Fibroblast of skin of left quadriceps (primary cell): ENCODE measurements around the gene NUDT16L1.

Source experiments
- DNase-seq, 2 experiments: peaks; one replicate each; pipeline ENCODE4 v3.0.0-alpha.2; 2013; ENCODE audit warnings: low read depth in 2 of 2

NUDT16L1 gene

DNA sequence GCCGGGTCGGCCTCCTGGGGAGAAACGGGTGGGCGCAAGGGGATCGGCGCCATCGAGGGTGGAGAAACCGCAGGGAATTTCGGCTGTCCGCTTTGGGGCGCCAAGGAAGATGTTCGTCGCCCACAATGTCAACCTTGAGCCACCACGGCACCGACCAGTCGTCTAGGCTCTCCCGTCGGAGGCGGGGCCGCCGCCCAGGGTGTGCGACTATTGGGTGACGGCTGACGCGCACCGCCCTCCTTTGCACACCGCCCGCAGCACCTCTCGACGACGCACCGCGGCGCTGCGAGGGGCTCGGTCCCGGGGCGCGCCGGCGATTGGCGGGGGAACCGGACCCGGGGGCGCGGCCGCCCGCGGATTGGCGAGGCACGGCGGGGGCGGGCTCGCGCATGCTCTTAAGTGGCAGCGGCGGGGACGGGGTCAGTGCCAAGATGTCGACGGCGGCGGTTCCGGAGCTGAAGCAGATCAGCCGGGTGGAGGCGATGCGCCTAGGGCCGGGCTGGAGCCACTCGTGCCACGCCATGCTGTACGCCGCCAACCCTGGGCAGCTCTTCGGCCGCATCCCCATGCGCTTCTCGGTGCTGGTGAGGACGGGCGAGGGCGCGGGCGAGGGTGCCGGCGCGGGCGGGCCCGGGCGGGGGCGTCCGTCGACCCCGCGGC lies at the start of gene NUDT16L1:
TSS of gene NUDT16L1 (plus strand) at position 267 of the 660 bp plus-strand sequence. CDS start at position 432, 165 bp downstream.
- peak; percentile 89 to 90 for DNase-seq

DNA sequence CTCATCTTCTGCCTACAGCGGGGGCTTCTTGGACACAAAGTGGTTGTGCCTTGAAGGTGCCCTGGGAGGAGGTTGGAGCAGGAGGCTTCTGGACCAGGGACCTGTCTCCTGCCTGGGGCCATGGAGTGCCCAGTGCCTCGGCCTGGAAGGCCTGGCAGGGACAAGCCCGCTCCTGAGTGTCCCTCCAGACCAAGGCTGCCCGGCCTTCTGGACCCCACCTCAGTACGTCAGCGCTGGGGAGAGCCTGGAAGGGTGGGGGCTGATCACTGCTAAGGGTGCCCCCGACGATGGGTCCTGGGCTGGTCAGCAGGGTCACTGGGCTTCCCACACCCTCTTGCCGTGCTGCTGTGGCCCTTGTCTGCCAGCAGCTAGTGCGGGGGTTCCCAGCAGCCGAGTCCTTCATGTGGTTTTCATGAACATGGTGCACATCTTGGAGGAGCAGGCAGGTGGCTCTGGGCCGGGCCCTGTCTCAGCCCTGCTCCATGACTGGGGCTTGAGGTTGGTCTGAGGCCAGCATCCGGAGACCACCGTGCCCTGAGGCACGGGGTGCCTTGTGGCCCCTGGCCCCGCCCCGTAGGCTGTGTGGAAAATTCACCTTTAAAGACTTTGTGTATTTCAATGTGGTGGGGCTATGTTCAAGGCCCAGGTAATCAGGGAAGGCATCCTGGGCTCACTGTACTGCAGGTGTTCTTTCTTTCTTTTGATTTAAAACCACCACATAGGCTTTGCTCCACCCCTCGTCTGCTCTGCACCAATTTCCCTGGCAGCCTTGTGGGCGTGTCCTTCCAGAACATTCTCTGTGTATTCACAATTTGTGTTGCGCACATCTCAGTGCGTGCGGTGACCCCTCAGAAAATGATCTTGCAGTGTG lies 46.4 kb upstream of the NUDT16L1 start:
- no peak for DNase-seq

DNA sequence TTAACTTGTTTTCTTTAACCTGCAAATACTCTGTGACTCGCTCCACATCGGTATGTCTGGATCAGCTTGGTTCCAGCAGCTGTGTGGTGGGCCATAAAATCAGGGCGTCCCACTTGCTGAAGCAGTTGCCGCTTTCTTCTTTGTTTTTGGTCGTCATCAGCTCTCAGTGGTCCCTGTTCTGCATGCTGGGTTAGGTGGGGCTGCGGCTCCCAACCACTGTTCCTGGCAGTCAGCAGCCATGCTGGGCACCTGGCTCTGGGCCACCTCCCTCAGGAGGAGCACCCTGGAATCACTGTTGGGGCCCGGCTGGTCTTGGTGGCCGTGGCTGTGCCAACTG lies 45.8 kb upstream of the NUDT16L1 start:
- no peak for DNase-seq

DNA sequence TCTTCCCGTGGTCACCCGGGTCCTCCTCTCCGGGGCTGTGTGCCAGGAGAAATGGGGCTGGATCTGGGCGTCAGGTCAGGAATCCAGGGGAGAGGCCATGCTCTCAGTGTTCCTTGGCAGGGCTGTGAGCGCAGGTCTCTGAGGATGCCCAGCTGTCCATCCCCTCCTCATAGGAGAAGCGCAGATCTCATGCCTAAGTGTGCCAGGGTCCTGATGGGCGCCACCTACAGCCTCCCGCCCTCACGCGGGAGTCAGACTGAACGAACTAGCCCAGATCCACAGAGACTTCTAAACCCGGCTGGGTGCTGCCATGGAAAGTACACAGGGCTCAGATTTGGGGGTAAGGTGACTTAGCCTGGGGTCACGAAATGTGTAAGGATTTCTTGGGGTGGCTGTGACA lies 44.4 kb upstream of the NUDT16L1 start:
- DNase-seq, result no peak

DNA sequence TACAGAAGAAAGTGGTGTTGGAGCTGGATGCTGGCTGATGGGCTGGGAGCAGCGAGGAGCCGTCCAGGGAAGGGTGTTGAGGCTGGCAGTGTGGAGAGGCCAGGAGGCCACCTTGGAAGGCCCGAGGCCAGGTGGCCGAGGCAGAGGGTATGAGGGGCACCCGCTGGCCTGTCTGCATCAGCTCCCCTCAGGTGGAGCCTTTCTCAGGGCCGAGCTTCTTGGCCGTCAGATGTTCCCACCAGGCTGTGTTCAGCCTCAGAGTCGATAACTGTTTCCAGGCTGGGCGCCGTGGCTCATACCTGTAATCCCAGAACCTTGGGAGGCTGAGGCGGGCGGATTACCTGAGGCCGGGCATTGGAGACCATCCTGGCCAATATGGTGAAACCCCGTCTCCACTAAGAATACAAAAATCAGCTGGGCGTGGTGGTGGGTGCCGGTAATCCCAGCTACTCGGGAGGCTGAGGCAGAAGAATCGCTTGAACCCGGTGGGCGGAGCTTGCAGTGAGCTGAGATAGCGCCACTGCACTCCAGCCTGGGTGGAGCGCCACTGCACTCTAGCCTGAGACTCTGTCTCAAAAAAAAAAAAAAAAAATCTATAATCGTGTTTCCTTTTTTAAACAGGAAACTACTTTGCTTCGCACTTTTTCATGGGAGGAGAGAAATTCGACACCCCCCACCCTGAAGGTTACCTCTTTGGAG lies 43.5 kb upstream of the NUDT16L1 start:
- no peak for DNase-seq

DNA sequence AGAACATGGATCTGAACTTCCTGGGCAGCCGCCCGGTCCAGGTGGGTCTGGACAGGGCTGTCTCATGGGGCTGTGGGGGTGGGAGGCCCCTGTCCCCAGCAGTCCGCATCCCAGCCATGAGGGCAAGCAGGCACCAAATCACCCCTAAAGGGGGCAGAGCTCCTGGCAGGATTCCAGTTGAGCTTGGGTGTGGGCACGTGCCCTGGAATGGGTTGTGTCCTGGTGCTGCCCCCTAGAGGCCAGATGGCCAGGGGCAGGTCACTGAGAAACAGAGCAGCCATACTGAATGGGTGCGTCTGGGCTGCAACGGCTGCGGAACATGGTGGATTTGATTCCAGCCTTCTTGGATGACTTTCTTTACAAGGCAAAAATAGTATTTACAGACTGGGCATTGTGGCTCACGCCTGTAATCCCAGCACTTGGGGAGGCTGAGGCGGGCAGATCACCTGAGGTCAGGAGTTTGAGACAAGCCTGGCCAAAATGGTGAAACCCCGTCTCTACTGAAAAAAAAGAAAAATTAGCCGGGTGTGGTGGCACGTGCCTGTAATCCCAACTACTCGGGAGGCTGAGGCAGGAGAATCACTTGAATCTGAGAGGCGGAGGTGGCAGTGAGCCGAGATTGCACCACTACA lies 42.8 kb upstream of the NUDT16L1 start:
- peak in 1 of 2 experiments; percentile 14 for DNase-seq

DNA sequence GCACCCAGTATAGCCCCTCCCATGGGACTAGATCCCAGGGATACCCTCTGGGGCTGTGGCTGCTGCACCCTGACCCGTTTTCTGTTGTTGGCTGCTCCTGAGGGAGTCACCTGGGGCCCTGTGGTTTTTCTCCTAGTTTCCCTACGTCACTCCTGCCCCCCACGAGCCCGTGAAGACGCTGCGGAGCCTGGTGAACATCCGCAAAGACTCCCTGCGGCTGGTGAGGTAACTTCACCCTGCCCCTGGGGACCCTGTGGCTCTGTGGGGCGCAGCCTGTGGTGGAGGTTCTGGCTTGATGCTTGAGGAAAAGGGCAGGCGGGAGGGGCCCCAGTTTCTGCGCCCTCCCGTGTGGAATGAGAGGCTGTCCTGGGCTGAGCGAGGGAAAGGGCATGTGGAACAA lies 41.5 kb upstream of the NUDT16L1 start:
- DNase-seq, result no peak

DNA sequence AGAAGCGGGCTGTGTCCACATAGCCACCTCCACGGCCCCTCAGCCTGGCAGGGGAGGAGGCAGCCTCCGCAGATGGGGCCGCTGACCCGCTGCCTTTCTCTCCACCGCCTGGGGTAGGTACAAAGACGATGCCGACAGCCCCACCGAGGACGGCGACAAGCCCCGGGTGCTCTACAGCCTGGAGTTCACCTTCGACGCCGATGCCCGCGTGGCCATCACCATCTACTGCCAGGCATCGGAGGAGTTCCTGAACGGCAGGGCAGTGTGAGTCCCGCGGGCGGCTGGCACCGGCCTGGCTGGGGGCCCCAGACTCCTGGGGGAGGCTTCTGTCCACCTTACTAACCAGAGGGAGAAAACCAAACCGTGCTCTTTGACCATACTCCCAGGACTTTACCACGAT lies 40.8 kb upstream of the NUDT16L1 start:
- no peak for DNase-seq

DNA sequence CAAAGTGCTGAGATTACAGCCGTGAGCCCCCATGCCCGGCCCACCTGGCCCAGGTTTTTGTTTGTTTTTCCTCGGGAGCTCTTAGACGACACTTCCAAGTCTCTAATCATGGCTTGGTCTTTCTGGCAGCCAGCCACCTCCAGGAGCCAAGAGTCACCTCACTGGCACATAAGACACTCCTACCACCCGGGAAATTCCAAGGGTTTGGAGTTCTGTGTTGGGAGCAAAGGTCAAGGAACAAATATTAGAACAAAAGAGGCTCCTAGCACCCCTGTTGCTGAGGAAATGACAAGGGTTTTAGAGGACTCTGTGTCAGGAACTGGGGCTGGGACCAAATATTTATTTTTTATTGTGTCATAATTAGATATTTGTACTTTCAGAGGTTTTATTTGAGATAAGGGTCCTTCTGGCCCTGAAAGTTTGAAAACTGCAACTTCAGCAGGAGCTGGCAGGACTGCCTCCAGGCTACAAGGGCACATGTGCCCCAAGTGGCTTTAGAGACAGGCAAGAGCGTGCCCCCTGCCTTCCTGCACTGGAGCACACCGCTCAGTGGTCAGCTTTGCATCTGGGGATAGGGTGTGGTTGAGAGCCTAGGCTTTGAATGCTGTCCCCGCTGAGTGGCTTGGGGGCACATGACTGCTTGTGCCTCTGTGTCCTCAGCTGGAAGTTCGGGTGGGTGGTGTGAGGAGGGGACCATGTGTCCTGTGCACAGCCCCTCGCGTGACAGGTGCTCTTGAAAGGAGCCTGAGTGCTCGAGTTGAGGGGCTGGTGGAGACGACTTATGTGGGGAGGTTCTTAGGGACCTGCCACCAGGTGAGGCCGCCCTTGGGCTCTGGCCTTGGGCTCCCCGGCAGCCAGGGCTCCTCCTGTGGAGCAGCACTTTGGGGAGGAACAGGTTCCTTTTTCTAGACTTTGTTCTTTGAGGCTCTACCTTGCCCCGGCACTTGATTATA lies 39.1 kb upstream of the NUDT16L1 start:
- no peak for DNase-seq

DNA sequence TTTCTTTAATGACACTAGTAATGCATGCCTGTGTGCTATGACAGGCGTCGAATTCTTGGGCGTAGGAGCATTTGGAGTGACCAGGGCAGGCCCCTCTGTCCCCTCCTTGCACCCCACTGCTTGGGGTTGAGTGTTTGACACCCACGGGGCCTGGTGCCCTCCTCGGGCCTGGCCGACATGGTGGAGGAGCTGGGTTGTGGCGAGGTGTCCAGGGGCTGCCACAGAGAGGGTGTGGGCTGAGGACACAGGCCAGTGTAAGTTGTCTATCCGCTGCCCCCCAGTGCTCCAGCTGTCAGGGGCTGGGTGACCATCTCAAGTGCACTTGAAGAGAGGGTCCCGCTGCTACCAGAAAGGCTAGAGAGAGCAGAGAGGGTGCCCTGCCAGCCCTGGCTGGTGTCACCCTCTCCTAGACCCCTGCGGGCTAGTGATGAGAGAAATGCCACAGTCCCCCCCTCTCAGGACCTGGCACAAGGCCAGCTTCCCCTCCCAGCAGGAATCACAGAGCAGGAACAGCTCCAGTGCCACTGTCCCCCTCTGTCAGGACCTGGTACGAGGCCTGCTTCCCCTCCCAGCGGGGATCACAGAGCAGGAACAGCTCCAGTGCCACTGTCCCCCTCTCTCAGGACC lies 38.3 kb upstream of the NUDT16L1 start:
- DNase-seq, result no peak

DNA sequence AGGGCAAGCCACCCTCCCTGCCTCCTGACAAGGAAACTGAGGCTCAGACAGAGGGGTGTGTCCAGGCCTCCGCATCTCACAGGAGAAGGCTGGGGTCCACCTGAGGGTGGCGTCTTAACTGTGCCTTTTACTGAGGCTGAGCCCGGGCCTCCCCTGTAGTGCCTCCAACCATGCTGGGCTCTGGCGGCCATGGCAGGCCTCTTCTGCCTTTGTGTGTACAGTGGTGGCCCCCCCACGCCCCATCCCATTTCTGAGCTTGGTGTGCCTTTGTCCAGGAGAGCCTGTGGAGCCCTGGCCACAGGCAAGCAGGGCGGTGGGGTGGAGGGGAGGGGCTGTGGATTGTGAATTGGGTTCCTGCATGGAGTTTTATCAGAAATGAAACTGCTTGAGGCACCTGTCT lies 37.6 kb upstream of the NUDT16L1 start:
- no peak for DNase-seq

DNA sequence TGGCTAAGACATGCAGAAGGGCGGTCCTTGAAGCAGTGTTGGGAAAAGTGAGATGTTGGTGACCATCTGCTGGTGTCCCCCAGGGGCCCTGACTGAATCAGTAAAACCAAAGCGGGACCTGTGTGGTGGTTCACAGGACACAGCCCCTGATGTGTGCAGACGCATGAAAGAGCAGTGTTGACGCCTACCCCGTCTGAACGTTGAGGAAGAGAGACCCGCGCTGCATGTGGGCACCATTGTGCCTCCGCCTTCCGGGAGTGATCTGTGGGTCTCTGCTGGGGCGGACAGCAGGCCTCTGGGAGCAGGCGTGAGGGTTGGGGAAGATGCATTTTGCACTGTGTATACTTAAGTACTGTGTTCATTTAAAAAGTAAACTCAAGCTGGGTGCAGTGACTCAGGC lies 37.1 kb upstream of the NUDT16L1 start:
- no peak for DNase-seq

DNA sequence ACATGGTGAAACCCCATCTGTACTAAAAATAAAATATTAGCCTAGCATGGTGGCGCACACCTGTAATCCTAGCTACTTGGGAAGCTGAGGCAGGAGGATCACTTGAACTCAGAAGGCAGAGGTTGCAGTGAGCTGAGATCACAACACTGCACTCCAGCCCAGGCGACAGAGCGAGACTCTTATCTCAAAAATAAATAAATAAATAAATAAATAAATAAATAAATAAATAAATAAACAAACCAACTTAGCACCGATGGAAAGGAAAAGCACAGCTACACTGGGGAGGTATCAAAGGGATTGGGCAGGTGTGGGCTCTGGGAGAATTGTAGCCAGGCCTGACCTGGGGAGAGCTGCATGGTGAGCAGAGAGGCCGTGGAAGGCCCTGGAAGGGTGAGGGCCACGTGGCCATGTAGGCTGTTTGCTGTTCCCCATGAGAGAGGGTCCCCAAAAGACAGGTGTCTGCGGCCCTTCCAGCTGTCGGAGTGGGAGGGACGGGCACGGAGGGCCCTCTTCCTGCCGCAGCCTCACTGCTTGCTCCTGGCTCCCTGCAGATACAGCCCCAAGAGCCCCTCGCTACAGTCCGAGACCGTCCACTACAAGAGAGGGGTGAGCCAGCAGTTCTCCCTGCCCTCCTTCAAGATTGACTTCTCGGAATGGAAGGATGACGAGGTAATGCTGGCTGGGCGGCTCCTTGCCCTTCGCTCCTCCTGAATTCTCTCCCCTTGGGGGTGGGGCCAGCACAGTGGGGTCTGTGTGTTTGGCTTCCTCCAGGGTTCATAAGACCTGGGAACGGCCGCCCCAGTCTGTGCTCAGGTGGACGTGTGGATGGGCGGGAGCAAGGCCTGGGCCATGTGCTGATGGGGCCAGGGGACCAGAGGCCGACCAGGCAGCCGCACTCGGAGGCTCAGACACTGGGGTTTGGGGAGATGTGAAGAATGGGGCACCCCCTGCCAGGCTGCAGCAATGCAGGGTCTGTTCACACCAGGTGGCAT lies 36.4 kb upstream of the NUDT16L1 start:
- DNase-seq, result no peak

DNA sequence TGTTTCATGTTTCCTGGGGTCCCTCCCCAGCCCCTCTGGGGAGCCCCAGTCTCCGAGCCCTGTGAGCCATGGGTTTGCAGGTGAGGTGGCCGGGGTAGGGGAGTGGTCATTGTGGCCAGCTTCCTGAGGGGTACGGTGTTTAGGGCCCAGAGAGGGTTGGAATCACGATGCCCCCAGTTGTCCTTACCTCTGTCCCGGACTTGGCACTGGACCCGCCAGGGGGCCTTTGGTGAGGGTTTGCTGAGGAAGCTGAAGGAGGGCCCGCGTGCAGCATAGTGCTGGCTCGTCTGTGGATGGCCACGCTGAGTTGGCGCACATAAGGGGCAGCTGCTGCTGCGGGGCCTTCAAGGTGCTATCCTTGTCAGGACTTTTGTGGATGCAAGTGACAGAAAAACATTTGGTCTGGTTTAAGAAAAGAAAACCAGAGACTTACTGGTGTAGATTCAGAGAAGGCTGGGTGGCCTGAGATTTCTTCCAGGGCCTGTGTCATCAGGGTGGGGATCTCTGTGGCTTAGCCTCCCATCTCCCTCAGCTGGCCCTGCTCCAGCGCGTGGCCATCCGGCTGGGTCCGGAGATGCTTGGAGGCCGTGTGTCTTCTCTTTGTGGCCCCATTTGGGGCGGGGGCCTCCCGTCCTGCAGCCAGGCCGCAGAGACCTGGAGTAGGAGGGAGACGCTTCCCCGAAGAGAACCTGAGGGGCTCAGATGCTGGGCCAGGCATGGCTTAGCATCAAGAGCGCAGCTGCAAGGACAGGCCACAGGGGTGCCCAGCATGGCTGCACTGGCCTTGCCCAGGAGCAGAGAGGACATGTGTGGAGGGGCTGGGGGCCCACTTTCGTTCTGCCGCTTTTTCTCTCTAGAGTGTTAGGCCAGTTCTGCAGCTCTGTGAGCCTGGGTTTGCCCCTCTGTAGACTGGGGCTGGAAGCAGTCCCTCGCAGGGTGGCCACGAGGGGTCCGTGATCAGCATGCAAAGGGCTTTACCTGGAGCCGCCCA lies 33.7 kb upstream of the NUDT16L1 start:
- no peak for DNase-seq

DNA sequence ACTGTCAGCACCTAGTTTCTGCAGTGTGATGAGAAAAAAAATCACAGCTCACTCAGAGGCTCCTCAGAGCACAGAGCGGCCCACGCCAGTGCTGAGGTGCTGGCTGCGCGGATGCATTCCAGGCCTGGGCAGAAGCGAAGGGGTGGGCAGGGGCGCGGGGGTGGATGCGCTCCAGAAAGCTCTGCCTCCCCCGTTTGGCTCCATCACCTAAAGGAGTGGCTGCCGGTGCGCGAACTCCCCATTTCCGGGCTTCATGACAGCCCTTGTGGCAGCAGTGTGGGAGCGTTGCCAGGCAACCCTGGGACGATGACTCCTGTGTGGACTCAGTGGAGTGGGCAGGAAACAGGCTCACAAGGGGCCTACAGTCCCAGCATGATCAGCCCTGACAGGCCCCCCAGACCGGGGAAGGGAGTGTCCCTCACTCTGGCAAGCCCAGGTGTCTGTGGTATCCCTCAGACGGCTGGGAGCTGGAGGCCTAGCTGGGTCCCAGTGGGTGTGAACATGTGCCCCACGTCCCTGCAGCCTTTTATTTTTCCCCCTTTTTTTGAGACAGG lies 32.8 kb upstream of the NUDT16L1 start:
- no peak for DNase-seq

DNA sequence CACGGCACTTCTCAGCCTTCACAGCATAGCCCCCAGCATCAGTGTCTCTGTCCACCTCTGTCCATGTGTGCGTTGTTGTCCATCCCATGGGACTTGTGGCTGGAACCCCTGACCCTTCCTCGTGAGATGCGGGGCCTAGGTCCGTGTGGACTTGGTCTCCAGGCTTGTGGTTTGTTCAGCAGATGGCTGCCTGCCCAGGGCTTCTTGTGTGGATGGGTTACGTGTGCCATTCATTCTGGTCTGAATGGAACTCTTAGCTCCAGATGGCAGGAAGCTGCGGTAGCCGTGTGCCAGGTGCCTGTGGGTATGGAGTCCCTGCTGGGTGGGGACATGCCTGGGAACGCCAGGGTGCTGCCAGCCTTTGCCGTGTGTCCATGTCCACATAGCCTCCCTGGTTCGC lies 31.7 kb upstream of the NUDT16L1 start:
- no peak for DNase-seq

DNA sequence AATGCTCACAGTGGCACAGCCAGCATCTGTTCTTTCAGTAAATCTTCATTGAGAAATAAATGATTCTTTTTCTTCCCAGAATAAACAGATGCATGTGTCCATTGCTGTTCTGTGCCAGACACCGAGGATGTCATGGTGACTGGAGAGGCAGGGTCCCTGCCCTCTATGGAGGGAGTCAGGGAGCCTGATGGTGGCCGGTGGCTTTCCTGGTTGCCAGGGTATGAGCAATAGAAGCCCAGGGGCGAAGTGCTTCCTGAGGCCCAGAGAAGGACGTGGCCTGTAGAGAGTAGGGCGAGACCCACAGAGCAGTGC lies 29.9 kb upstream of the NUDT16L1 start:
- no peak for DNase-seq
